Endodermal cell (in vitro differentiated cells): ENCODE measurements around the gene NLRP12. TPM values are rescaled to one million over a fixed set of nuclear protein-coding genes. Genes with fewer than 3 reads are reported as not detected.

Experiments used
- DNase-seq: peaks from one replicate; pipeline ENCODE4 v3.0.0-alpha.2; 2017
- H3K27ac ChIP-seq: 2 replicates; pipeline ENCODE4 v1.5.1; 2013; ENCODE audit warnings: mild to moderate bottlenecking, low read depth, low read length, moderate library complexity
- H3K27me3 ChIP-seq: 2 replicates; pipeline ENCODE4 v1.6.1; 2013; ENCODE audit warnings: mild to moderate bottlenecking, low read length, moderate library complexity; ENCODE audit not compliant: insufficient read depth, control insufficient read depth, poor library complexity, severe bottlenecking
- H3K36me3 ChIP-seq: 2 replicates; pipeline ENCODE4 v1.7.0; 2013; ENCODE audit warnings: mild to moderate bottlenecking, low read length, moderate library complexity; ENCODE audit not compliant: control insufficient read depth, insufficient read depth
- H3K4me1 ChIP-seq: one replicate; pipeline ENCODE4 v1.7.0; 2013; ENCODE audit warnings: low read length; ENCODE audit not compliant: control insufficient read depth, insufficient read depth
- H3K4me3 ChIP-seq: 2 replicates; pipeline ENCODE4 v1.5.1; 2013; ENCODE audit warnings: mild to moderate bottlenecking, low read length, moderate library complexity
- H3K9ac ChIP-seq: 2 replicates; pipeline ENCODE4 v1.6.1; 2013; ENCODE audit warnings: mild to moderate bottlenecking, low read length, moderate library complexity; ENCODE audit not compliant: poor library complexity, severe bottlenecking; ENCODE audit errors: extremely low read depth
- H3K9me3 ChIP-seq: 2 replicates; pipeline ENCODE4 v1.6.1; 2013; ENCODE audit warnings: mild to moderate bottlenecking, low read length, moderate library complexity; ENCODE audit not compliant: control insufficient read depth
- H3K27ac Mint-ChIP-seq: 2 replicates; pipeline ENCODE4 v1.8.0; 2020; ENCODE audit warnings: mixed read lengths
- H3K27me3 Mint-ChIP-seq: 2 replicates; pipeline ENCODE4 v1.8.0; 2021; ENCODE audit warnings: mild to moderate bottlenecking, mixed read lengths; ENCODE audit not compliant: insufficient read depth
- H3K36me3 Mint-ChIP-seq: 2 replicates; pipeline ENCODE4 v1.8.0; 2020; ENCODE audit warnings: low read depth, mixed read lengths
- H3K4me1 Mint-ChIP-seq: 2 replicates; pipeline ENCODE4 v1.8.0; 2020; ENCODE audit warnings: mixed read lengths
- H3K4me3 Mint-ChIP-seq: 2 replicates; pipeline ENCODE4 v1.8.0; 2020; ENCODE audit warnings: mild to moderate bottlenecking, moderate library complexity, mixed read lengths
- H3K9me3 Mint-ChIP-seq: 2 replicates; pipeline ENCODE4 v1.8.0; 2020; ENCODE audit warnings: mild to moderate bottlenecking, mixed read lengths
- CTCF ChIP-seq: fragments of 200-600 bp; sonication (generic); conservative IDR thresholded peaks from 2 replicates; pipeline ENCODE4 v1.5.0; 2021; ENCODE audit warnings: antibody characterized with exemption, mild to moderate bottlenecking
- WGBS, 2 experiments: methylation state at CpG; one replicate each; pipeline versions ENCODE4 v1.1.5 to v1.1.7; 2013; ENCODE audit warnings: missing lambda C conversion rate in 2 of 2, mixed read lengths in 1 of 2; ENCODE audit not compliant: insufficient coverage in 1 of 2, insufficient read length in 1 of 2; 5-methylcytosine and 5-hydroxymethylcytosine counted together
- total RNA-seq, 2 donors: library from RNA; stranded (reverse); fragmentation: NEBNext Ultra II Directional in 1 of 2; extraction: Animal tissue kit (Norgen Biotek cat#: 25700) in 1 of 2; gene quantifications; 2 replicates in 1 of 2; 3 replicates in 1 of 2; pipeline ENCODE4 v1.2.1, GENCODE V29; 2021

The NLRP12 gene
- total RNA-seq, 2 donors from 2014 or later = 0.20 to 2.6 TPM

GRCh38 chr19:53853707-53854106 lies 29.6 kb upstream of the NLRP12 start:
- 90 to 95% methylated on average over 2 of the region's 2 CpGs for WGBS, 2 experiments
- H3K9me3 Mint-ChIP-seq = no peaks in the 10 kb centered on the region
- H3K9ac ChIP-seq = no peak overlapping the region
- H3K36me3 ChIP-seq = no peaks in the 10 kb centered on the region
- no peaks in the 10 kb centered on the region for H3K4me1 Mint-ChIP-seq
- H3K36me3 Mint-ChIP-seq = no peaks in the 10 kb centered on the region
- H3K27me3 Mint-ChIP-seq = peaks cover 18% of the 10 kb centered on the region
- no peaks in the 10 kb centered on the region for H3K9me3 ChIP-seq
- no peak for TF ChIP-seq CTCF
- H3K27me3 ChIP-seq = no peaks in the 10 kb centered on the region
- H3K27ac ChIP-seq = no peak overlapping the region
- H3K4me3 Mint-ChIP-seq = no peak overlapping the region
- no peaks in the 10 kb centered on the region for H3K4me1 ChIP-seq
- DNase-seq = no peak
- H3K27ac Mint-ChIP-seq = no peak overlapping the region
- H3K4me3 ChIP-seq = no peak overlapping the region

- H3K9me3 ChIP-seq = no peaks in the 10 kb centered on the region
- no peak for DNase-seq
- no peak for TF ChIP-seq CTCF
- peaks cover 25% of the 10 kb centered on the region for H3K27me3 Mint-ChIP-seq
- no peak overlapping the region for H3K4me3 ChIP-seq
- H3K9ac ChIP-seq = no peak overlapping the region
- no peaks in the 10 kb centered on the region for H3K36me3 Mint-ChIP-seq
- H3K27ac ChIP-seq = no peak overlapping the region
- H3K27ac Mint-ChIP-seq = no peak overlapping the region
- H3K4me3 Mint-ChIP-seq = no peak overlapping the region
- H3K4me1 ChIP-seq = no peaks in the 10 kb centered on the region
- WGBS, 2 experiments = 92 to 95% methylated on average over 11 of the region's 11 CpGs
- H3K36me3 ChIP-seq = no peaks in the 10 kb centered on the region
- no peaks in the 10 kb centered on the region for H3K9me3 Mint-ChIP-seq
- H3K4me1 Mint-ChIP-seq = no peaks in the 10 kb centered on the region
- no peaks in the 10 kb centered on the region for H3K27me3 ChIP-seq
Measured at GRCh38 chr19:53849237-53849676, 25.1 kb upstream of the NLRP12 start.

- Mint-ChIP-seq H3K9me3 (no peaks in the 10 kb centered on the region), H3K36me3 (no peaks in the 10 kb centered on the region), H3K4me3 (no peak overlapping the region), H3K27ac (no peak overlapping the region), H3K4me1 (no peaks in the 10 kb centered on the region), H3K27me3 (peaks cover 24% of the 10 kb centered on the region)
- H3K27ac ChIP-seq = no peak overlapping the region
- H3K4me3 ChIP-seq = no peak overlapping the region
- H3K36me3 ChIP-seq = no peaks in the 10 kb centered on the region
- no peak for DNase-seq
- WGBS, 2 experiments = 77 to 91% methylated on average over 7 to 8 of the region's 8 CpGs
- H3K4me1 ChIP-seq = no peaks in the 10 kb centered on the region
- no peaks in the 10 kb centered on the region for H3K27me3 ChIP-seq
- no peak overlapping the region for H3K9ac ChIP-seq
- H3K9me3 ChIP-seq = no peaks in the 10 kb centered on the region
- no peak for TF ChIP-seq CTCF
Measured at GRCh38 chr19:53847555-53847954, 23.4 kb upstream of the NLRP12 start.
